Fibroblast of pulmonary artery (primary cell): ENCODE data around the gene FAM124A.
"Not testable (repeated sequence)": the region's sequence is repeated elsewhere in the genome, so short reads cannot be mapped to it uniquely, and the experiment has no call there.

ENCODE experiments used
- DNase-seq: peaks from one replicate; pipeline ENCODE4 v3.0.0-alpha.2; 2010; ENCODE audit warnings: low read depth
- H3K4me3 ChIP-seq: replicated peaks from 2 replicates; pipeline ENCODE4 v1.5.1; 2011; ENCODE audit warnings: low read depth, mild to moderate bottlenecking, control low read depth, low read length, moderate library complexity
- CTCF ChIP-seq: IDR thresholded peaks from 2 replicates; pipeline ENCODE4 v1.5.1; 2011; ENCODE audit warnings: mild to moderate bottlenecking, control low read depth, low read length, inconsistent platforms; ENCODE audit errors: missing control alignments

FAM124A gene

GRCh38 chr13:51284339-51284738, 62.1 kb downstream of the FAM124A start:
- no peak for DNase-seq
- TF ChIP-seq CTCF, result no peak
- H3K4me3 ChIP-seq, result no peak overlapping the region

- no peak overlapping the region for H3K4me3 ChIP-seq
- peak; percentile 75 for DNase-seq
- peak; percentile 99 for TF ChIP-seq CTCF
Measured at GRCh38 chr13:51286135-51287002, 64.2 kb downstream of the FAM124A start.

- H3K4me3 ChIP-seq, result no peak overlapping the region
- no peak for DNase-seq
- no peak for TF ChIP-seq CTCF
Measured at GRCh38 chr13:51287758-51288157, 65.6 kb downstream of the FAM124A start.

GRCh38 chr13:51288254-51288653, 66.1 kb downstream of the FAM124A start:
- not testable (repeated sequence) for H3K4me3 ChIP-seq, DNase-seq

GRCh38 chr13:51291341-51291740, 69.1 kb downstream of the FAM124A start:
- DNase-seq, result no peak
- no peak for TF ChIP-seq CTCF

GRCh38 chr13:51292000-51292565, 69.9 kb downstream of the FAM124A start:
- TF ChIP-seq CTCF, result no peak
- DNase-seq, result peak; percentile 48
- no peak overlapping the region for H3K4me3 ChIP-seq

More at GRCh38 chr13:51291341-51291740, 69.1 kb downstream of the FAM124A start:
- no peak overlapping the region for H3K4me3 ChIP-seq

GRCh38 chr13:51297556-51297955, 75.4 kb downstream of the FAM124A start:
- no peak for TF ChIP-seq CTCF
- DNase-seq, result no peak
- no peak overlapping the region for H3K4me3 ChIP-seq
